Stimulated activated CD4-positive, alpha-beta T cell treated with anti-CD3 and anti-CD28 coated beads, Interleukin-2, amount 100 ng/mL, for 24 hours (primary cell): ENCODE results near the gene MXRA7.
"Not testable (repeated sequence)": the region's sequence is repeated elsewhere in the genome, so short reads cannot be mapped to it uniquely, and the experiment has no call there.

Experiments used
- DNase-seq, 2 donors: peaks; one replicate each; pipeline ENCODE4 v3.0.0-alpha.2; 2020

Gene MXRA7

GRCh38 chr17:76641501-76641900 lies 69.3 kb downstream of the MXRA7 start:
- no peak for DNase-seq

- DNase-seq, result no peak
These were observed 70.0 kb downstream of the MXRA7 start for GRCh38 chr17:76640550-76641380.

- no peak for DNase-seq
These were observed 72.5 kb downstream of the MXRA7 start for GRCh38 chr17:76638263-76638662.

GRCh38 chr17:76636486-76637206 lies 74.1 kb downstream of the MXRA7 start:
- not testable (repeated sequence) for DNase-seq

GRCh38 chr17:76635659-76636360 lies 75.0 kb downstream of the MXRA7 start:
- DNase-seq, result no peak

GRCh38 chr17:76635039-76635438 lies 75.7 kb downstream of the MXRA7 start:
- no peak for DNase-seq

- no peak for DNase-seq
These were observed 77.0 kb downstream of the MXRA7 start for GRCh38 chr17:76633628-76634328.

- DNase-seq, result no peak
These were observed 78.8 kb downstream of the MXRA7 start for GRCh38 chr17:76631821-76632565.

- DNase-seq, result no peak
These were observed 80.6 kb downstream of the MXRA7 start for GRCh38 chr17:76630151-76630550.
